SW480 (cell line): ENCODE results near the gene TNFRSF12A.

Experiments used
- DNase-seq: peaks from one replicate; pipeline ENCODE4 v3.0.0-alpha.2; 2016; ENCODE audit warnings: low spot score

TNFRSF12A gene

GRCh38 chr16:3026609-3027488 is 6.7 kb downstream of the TNFRSF12A start:
- DNase-seq = no peak

DNA sequence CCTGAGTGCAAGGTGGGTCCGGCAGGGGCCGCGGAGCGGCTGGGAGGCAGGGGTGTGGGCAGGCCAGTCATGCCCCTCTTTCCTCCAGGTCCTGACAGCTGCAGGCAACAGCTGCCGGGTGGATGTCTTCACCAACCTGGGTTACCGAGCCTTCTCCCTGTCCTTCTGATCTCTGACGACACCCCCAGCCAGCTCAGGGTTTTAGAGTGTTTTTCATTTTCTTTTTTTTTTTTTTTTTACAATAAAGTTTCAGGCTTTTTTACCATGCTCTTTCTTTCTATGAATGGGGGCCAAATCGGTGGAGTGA is 7.3 kb downstream of the TNFRSF12A start:
- DNase-seq = no peak

GRCh38 chr16:3027983-3028715 is 8.0 kb downstream of the TNFRSF12A start:
- peak; percentile 85 for DNase-seq

DNA sequence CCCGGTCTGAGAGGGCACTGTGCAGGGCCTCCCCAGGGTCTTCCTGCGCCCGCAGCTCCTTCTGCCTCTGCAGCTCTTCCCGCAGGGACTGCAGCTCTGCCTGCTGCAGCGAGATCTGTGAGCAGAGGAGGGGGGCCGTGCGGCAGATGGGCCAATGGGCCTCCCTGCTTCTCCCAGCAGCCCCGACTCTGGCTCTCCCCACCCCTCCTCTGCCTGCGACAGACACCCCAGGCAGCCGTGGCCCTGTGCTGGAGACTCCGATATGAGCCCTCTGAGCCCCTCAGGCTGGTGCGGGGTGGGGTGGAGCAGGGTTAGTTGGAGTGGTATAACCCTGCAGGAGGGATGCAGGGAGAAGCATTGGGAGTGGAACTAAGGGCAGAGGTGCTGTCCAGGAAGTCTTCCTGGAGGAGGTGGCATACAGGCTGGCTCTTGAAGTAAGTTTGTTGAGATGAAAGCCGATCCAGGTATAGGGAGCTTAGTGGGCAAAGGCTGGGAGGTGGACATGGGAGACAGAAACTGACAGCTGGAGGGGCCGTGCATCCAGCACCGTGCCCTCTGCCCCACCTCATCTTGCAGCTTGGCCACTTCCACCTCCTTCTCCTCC is 8.7 kb downstream of the TNFRSF12A start:
- DNase-seq = no peak

- DNase-seq = no peak
Measured at GRCh38 chr16:3029491-3030221, 9.5 kb downstream of the TNFRSF12A start.

DNA sequence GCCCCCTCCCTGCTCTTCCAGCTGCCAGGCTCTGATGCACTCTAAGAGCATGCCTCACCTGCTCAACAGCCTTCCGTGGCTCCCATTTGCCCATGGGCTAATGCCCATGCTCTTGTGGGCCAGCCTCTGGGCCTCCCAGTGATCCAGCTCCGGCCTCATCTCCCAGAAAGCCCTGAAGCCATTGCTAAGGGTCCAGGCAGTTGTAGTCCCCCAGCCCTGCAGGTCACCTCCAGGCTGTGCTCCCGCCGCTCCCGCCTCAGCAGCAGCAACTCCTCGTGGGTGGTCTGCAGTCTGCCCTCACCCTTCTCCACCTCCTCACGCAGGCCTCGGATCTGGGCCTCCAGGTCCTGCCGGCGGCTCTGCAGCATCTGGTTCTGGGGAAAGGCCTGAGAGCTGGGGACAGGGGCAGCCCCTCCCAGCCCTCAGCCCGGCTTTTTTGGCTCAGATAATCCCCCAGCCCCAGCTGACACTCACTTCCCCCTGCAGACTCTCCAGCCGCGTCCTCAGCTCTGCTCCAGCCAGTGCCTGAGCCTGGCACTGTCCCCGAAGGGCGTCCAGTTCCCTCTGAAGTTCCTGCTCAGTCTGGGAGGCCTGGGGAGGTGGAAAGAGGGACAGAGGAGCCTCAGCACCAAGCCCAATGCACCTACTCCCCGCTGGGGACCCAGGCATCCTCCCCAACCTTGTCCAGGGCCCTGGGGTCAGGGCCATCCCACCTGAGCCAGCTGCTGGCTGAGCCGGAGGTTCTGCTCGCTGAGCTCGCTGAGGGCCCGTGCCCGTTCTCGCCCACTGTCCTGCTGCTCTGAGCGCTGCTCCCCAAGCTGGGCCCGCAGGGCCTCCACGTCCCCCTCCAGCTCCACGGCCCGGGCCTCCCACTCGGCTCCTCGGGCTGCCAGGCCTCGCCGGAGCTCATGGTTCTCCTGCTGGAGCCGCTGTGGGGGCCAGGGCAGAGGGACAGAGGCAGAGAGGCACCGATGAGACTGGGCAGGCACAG is 10.3 kb downstream of the TNFRSF12A start:
- no peak for DNase-seq

DNA sequence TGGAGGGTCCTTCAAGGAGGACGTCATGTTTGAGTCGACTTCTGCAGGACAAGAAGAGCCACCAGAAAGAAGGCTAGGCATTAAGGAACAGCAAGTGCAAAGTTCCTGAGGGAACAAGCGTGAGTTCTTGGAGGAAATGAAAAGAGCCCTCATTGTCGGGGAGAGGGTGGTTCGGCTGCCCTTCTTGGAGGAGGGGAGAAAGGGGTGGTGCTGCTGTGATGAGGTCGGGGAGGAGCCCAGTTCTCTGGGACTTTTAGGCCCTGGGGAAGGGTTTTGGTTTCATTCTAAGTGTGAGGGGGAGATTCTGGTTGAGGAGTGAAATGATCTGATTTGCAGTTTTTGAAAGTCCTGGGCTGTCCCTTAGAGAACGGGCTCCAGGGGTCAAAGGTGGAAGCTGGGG is 12.5 kb downstream of the TNFRSF12A start:
- DNase-seq = no peak

DNA sequence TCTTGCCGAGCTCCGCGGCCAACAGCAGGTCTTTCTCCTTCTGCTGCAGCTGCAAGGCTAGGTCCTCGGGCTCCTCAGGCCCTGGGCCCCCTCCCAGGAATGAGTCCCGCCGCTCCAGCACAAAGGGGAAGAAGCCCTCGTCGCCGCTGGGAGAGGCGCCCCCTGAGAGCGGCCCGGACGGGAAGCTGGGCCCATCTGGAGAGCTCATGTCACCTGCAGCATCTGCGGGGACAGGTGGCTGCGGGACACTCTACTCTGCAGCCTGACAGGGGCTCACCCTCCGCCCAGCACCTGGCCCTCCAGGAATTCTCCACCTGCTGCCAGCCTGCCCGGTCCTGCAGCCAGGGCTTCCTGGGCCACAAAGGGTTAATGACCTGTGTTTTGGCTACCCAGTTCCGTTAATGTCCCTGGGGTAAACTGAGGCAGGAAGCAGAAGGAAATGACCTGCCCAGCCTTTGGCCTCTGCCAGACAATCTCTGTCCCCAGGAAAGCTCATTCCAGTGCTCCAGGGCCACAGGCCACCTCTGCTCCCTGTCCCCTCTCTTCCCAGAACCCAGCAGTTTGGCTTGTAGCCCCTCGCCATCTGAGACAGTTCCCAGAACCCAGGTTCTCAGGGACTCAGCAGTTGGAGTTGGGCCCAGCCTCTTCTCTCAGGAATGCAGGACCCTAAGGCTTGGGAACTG is 15.3 kb downstream of the TNFRSF12A start:
- no peak for DNase-seq

GRCh38 chr16:3035972-3036725 is 16.0 kb downstream of the TNFRSF12A start:
- DNase-seq = no peak

DNA sequence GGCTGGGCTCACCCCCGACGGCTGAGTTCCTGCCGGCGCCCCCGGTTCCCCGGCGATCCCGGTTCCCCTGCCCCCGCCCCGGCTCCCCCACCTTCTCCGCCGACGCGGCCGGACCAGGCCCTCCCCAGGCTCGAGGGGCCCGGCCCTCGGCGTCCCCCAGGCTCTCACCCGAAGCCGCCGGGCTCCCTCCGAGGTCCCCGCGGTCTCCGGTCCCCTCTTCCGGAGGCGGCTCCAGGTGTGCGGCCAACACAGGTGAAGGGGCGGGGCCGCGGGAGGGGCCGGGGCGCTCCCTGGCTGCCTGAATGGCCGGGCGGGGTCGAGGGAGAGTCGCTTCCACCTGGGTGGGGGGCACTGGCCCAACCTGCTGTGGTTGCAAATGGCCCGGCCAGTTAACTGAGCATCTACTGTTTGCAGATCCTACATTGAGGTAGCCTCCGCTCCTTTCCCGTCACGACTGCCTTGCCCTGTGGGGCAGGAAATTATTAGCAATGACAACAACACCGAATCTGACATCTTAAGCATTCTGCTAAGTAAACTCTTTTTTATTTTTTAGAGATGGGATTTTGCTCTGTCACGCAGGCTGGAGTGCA is 16.7 kb downstream of the TNFRSF12A start, which contains the start of gene BICDL2:
Gene BICDL2, minus strand, starts transcription at position 219 of the 590 bp plus-strand sequence. CDS start 1,448 bp downstream, outside the sequence.
- no peak for DNase-seq

DNA sequence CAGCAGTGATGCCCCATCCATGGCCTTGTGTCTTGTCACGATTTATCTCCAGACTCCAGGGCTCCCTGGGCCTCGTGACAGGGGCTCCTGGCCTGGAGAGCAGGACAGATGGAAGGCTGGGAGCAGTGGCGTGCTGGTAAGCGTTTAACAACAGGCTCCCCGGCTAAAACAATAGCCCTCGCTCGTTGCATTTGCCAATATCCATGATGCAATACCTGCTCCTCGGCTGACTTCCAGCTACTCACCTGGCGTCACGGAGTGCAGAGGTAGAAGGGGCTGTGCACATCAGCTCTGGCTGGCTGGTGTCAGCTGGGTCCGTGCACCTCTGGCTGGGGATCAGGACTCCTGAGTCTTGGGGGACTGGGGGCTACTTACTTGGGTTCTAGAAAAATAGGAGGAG is 18.1 kb downstream of the TNFRSF12A start:
- no peak for DNase-seq

DNA sequence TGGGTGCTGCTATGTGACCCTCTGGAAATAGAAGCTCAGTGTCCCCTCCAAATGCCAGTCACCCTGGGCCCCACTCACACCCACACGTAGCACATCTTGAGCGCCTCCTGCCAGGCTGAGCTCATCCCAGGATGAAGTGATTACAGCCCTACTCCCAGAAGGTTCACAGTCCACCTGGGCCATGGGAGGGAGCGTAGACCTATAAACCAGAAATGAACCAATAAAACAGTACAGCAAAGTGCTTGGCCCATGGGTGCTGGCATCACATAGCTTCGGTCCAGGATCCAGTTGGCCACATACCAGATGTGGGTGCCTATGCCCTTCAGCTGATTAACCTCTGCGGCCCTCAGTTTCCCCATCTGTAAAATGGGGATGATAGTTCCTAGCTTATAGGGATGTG is 18.7 kb downstream of the TNFRSF12A start:
- no peak for DNase-seq

DNA sequence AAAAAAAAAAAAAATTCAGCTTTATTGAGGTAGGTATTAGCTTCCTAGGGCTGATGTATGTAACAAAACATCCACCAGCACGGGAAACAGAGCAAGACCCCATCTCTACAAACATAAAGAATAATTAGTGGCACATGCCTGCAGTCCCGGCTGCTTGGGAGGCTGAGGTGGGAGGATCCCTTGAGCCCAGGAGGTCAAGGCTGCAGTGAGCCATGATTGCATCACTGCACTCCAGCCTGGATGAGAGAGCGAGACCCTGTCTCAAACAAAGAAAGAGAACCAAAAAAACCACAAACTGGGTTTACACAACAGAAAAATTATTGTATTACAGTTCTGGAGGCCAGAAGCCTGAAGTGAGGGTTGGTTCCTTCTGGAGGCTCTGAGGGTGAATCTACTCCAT is 22.2 kb downstream of the TNFRSF12A start:
- DNase-seq = no peak

- DNase-seq = no peak
Measured at GRCh38 chr16:3044708-3045107, 24.5 kb downstream of the TNFRSF12A start.

- DNase-seq = no peak
Measured at GRCh38 chr16:3045758-3046640, 25.8 kb downstream of the TNFRSF12A start, which contains the start of gene MMP25. TSS of gene MMP25 (plus strand) at chr16:3046561. CDS start at chr16:3046918, 357 bp downstream.

DNA sequence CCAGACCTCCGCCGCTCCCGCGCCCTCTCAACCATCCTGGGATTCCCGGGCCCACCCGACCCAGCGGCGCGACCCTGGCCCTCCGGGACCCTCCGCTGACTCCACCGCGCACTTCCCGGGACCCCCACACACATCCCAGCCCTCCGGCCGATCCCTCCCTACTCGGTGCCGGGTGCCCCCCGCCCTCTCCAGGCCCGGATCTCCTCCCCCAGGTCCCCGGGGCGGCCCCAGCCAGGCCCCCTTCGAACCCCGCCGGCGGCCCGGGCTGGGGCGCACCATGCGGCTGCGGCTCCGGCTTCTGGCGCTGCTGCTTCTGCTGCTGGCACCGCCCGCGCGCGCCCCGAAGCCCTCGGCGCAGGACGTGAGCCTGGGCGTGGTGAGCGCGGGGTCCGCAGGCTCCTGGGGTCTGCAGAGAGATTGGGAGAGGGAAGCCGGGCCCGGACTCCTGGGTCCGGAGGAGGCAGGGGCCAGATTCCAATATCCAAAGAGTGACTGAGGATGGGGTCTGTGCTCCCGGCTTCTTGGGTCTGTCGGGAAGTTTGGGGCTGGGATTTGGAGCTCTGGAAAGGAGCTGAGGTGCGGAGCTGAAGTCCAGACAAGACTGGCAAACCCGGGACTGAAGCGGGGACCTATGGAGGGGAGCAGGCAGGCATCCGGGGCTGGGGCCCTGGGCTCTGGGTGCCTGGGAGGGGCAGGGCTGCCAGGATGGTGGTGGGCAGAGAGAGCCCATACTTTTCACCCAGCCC is 26.6 kb downstream of the TNFRSF12A start:
- DNase-seq = no peak

GRCh38 chr16:3047387-3047720 is 27.2 kb downstream of the TNFRSF12A start:
- DNase-seq = no peak
